22Rv1 (cell line): Measurements from ENCODE around the gene CNTNAP2.

Experiments
- CTCF ChIP-seq: fragments of 450-650 bp; IDR thresholded peaks from 2 replicates; pipeline ENCODE4 v1.5.1; 2017; ENCODE audit warnings: mild to moderate bottlenecking
- ZFX ChIP-seq: fragments of 450-650 bp; IDR thresholded peaks from 2 replicates; pipeline ENCODE4 v1.6.1; 2017; ENCODE audit warnings: antibody characterized with exemption, borderline replicate concordance

DNA sequence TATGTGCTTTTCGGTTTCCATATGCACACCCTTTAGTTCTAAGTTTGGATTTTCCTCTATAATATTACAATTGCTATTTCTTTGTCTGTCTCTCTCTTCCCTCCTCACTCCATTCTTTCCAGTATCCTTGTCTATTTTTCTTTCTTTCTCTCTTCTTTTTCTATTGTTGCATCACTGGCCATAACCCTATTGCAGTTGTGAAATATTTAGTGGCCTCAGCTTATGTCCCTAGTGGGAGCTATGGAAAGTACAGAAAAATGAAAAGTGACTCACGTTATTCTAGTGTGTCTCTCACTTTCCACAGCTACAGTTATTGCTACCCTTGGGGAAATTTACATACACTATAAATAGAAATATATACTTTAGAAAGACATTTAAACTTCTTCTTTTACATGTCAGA is 59.1 kb downstream of the CNTNAP2 start:
- TF ChIP-seq CTCF (no peak), ZFX (no peak)
